WTC11 (cell line): ENCODE measurements around the gene RPL35.

ENCODE experiments used
- ATF2 ChIP-seq: sonication (generic); formaldehyde crosslinking; IDR thresholded peaks from 2 replicates; pipeline ENCODE4 v1.8.1; 2022; ENCODE audit warnings: low read depth, missing genetic modification reagents, borderline replicate concordance
- CREB1 ChIP-seq: sonication (generic); formaldehyde crosslinking; IDR thresholded peaks from 2 replicates; pipeline ENCODE4 v1.8.0; 2023; ENCODE audit warnings: mild to moderate bottlenecking, missing genetic modification reagents
- CTCF ChIP-seq: fragments of 200-600 bp; IDR thresholded peaks from 2 replicates; pipeline ENCODE4 v1.8.0; 2022; ENCODE audit warnings: antibody characterized with exemption
- E2F5 ChIP-seq: sonication (generic); formaldehyde crosslinking; IDR thresholded peaks from 2 replicates; pipeline ENCODE4 v1.8.1; 2022; ENCODE audit warnings: mild to moderate bottlenecking, moderate library complexity, missing genetic modification reagents
- ELF4 ChIP-seq: sonication (generic); formaldehyde crosslinking; IDR thresholded peaks from 2 replicates; pipeline ENCODE4 v1.8.1; 2022; ENCODE audit warnings: low read depth, mild to moderate bottlenecking, moderate library complexity, missing genetic modification reagents
- IRF1 ChIP-seq: sonication (generic); formaldehyde crosslinking; IDR thresholded peaks from 2 replicates; pipeline ENCODE4 v1.8.0; 2023; ENCODE audit warnings: missing genetic modification reagents
- PREB ChIP-seq: sonication (generic); formaldehyde crosslinking; IDR thresholded peaks from 2 replicates; pipeline ENCODE4 v1.8.1; 2022; ENCODE audit warnings: mild to moderate bottlenecking, missing genetic modification reagents, moderate library complexity, borderline replicate concordance
- TCF7 ChIP-seq: sonication (generic); formaldehyde crosslinking; IDR thresholded peaks from 2 replicates; pipeline ENCODE4 v1.8.0; 2022; ENCODE audit warnings: mild to moderate bottlenecking, low read depth, missing genetic modification reagents, moderate library complexity
- TEAD4 ChIP-seq: sonication (generic); formaldehyde crosslinking; IDR thresholded peaks from 2 replicates; pipeline ENCODE4 v1.8.0; 2022; ENCODE audit warnings: mild to moderate bottlenecking, missing genetic modification reagents
- USF2 ChIP-seq: sonication (generic); formaldehyde crosslinking; IDR thresholded peaks from 2 replicates; pipeline ENCODE4 v1.8.1; 2023; ENCODE audit warnings: mild to moderate bottlenecking, missing genetic modification reagents, moderate library complexity
- ZNF121 ChIP-seq: sonication (generic); formaldehyde crosslinking; IDR thresholded peaks from 2 replicates; pipeline ENCODE4 v1.8.0; 2023; ENCODE audit warnings: missing genetic modification reagents
- ZNF317 ChIP-seq: sonication (generic); formaldehyde crosslinking; IDR thresholded peaks from 2 replicates; pipeline ENCODE4 v1.8.1; 2023; ENCODE audit warnings: low read depth, mild to moderate bottlenecking, moderate library complexity, missing genetic modification reagents, borderline replicate concordance

- TF ChIP-seq CTCF, result no peak
- TF ChIP-seq E2F5 (CRISPR knock-in tag), result no peak
- TF ChIP-seq IRF1 (CRISPR knock-in tag), result no peak
- TF ChIP-seq CREB1, result no peak
- no peak for TF ChIP-seq TEAD4 (CRISPR knock-in tag)
- no peak for TF ChIP-seq PREB (CRISPR knock-in tag)
- no peak for TF ChIP-seq ZNF317 (CRISPR knock-in tag)
- TF ChIP-seq TCF7, result no peak
- no peak for TF ChIP-seq ATF2 (CRISPR knock-in tag)
- TF ChIP-seq USF2 (CRISPR knock-in tag), result no peak
- no peak for TF ChIP-seq ELF4 (CRISPR knock-in tag)
- no peak for TF ChIP-seq ZNF121 (CRISPR knock-in tag)
Observed at GRCh38 chr9:124809741-124810500, 51.8 kb downstream of the RPL35 start.
